Limb (tissue), 2 donors: Measurements from ENCODE around the gene NR3C2.
A peak's percentile ranks its signal among the peaks of the same experiment; 100 is the strongest.
"Not testable (repeated sequence)": the region's sequence is repeated elsewhere in the genome, so short reads cannot be mapped to it uniquely, and the experiment has no call there.

Source experiments
- DNase-seq, 2 donors: peaks; one replicate each; pipeline ENCODE4 v3.0.0-alpha.2; 2016; ENCODE audit errors: extremely low spot score in 2 of 2

Gene NR3C2

GRCh38 chr4:148222991-148223660 is 219.1 kb downstream of the NR3C2 start:
- no peak for DNase-seq

- DNase-seq: no peak
These were observed 225.1 kb downstream of the NR3C2 start for GRCh38 chr4:148216866-148217814.

- DNase-seq: no peak
These were observed 225.9 kb downstream of the NR3C2 start for GRCh38 chr4:148216321-148216720.

- no peak for DNase-seq
These were observed 227.0 kb downstream of the NR3C2 start for GRCh38 chr4:148215202-148215601.

GRCh38 chr4:148214529-148215166 is 227.6 kb downstream of the NR3C2 start:
- peak in 1 of 2 donors; percentile 66 for DNase-seq

- DNase-seq: no peak
These were observed 230.7 kb downstream of the NR3C2 start for GRCh38 chr4:148211533-148211932.

GRCh38 chr4:148210661-148211060 is 231.6 kb downstream of the NR3C2 start:
- DNase-seq: no peak

GRCh38 chr4:148207068-148207467 is 235.1 kb downstream of the NR3C2 start:
- no peak for DNase-seq

- DNase-seq: no peak
These were observed 236.7 kb downstream of the NR3C2 start for GRCh38 chr4:148205476-148205875.

GRCh38 chr4:148204892-148205291 is 237.3 kb downstream of the NR3C2 start:
- DNase-seq: no peak

GRCh38 chr4:148204171-148204570 is 238.0 kb downstream of the NR3C2 start:
- peak in 1 of 2 donors; percentile 43 for DNase-seq

- peak; percentile 39 to 48 for DNase-seq
These were observed 238.9 kb downstream of the NR3C2 start for GRCh38 chr4:148203056-148203898.

GRCh38 chr4:148200960-148201359 is 241.3 kb downstream of the NR3C2 start:
- no peak for DNase-seq

GRCh38 chr4:148196164-148196563 is 246.1 kb downstream of the NR3C2 start:
- DNase-seq: no peak

GRCh38 chr4:148192526-148192925 is 249.7 kb downstream of the NR3C2 start:
- DNase-seq: no peak

- not testable (repeated sequence) for DNase-seq
These were observed 254.6 kb downstream of the NR3C2 start for GRCh38 chr4:148187454-148188222.

GRCh38 chr4:148184922-148185321 is 257.3 kb downstream of the NR3C2 start:
- no peak for DNase-seq

- no peak for DNase-seq
These were observed 259.8 kb downstream of the NR3C2 start for GRCh38 chr4:148182230-148182911.

- DNase-seq: no peak
These were observed 268.7 kb downstream of the NR3C2 start for GRCh38 chr4:148173397-148174017.
